Stimulated activated naive CD8-positive, alpha-beta T cell treated with anti-CD3 and anti-CD28 coated beads, Interleukin-15, Interleukin-2, amounts not matched to agents 100 ng/mL and 50 ng/mL, for 24 hours (primary cell): ENCODE data around the gene PRKCB.
A peak's percentile ranks its signal among the peaks of the same experiment; 100 is the strongest.

Experiments
- H3K27ac Mint-ChIP-seq: one replicate; pipeline ENCODE4 v1.8.0; 2021; ENCODE audit warnings: mild to moderate bottlenecking, mixed read lengths
- H3K27me3 Mint-ChIP-seq: one replicate; pipeline ENCODE4 v1.8.0; 2021; ENCODE audit warnings: mixed read lengths
- H3K36me3 Mint-ChIP-seq: one replicate; pipeline ENCODE4 v1.8.0; 2021; ENCODE audit warnings: low read depth, mixed read lengths
- H3K4me1 Mint-ChIP-seq: one replicate; pipeline ENCODE4 v1.8.0; 2021; ENCODE audit warnings: low read depth, mixed read lengths
- H3K4me3 Mint-ChIP-seq: one replicate; pipeline ENCODE4 v1.8.0; 2021; ENCODE audit warnings: mild to moderate bottlenecking, mixed read lengths
- H3K9me3 Mint-ChIP-seq: one replicate; pipeline ENCODE4 v1.8.0; 2021; ENCODE audit warnings: mixed read lengths

Gene PRKCB

DNA sequence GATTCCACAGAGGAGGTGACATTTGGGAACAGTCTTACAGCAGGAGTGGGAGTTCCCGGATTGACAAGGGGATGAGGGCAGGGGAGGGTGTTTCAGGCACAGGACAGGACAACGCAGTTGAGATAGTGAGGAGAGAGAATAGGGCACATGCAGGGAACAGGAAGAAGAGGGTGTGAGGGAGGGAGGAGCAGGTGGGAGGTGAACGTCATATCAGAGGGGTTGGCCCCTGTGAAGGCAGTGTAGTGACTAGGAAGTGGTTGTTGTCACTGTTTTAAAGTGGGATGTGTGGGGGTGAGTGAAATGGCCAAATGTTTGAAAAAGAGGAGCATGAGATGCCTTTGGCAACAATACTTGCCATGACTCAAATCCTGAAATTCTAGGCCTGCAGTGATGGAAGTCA lies 12.2 kb downstream of the PRKCB start:
- peaks cover 72% of the 10 kb centered on the region for H3K36me3 Mint-ChIP-seq
- no peaks in the 10 kb centered on the region for H3K9me3 Mint-ChIP-seq
- peak overlapping the region; percentile 59 for H3K4me3 Mint-ChIP-seq
- H3K27ac Mint-ChIP-seq: peak overlapping the region; percentile 86
- H3K4me1 Mint-ChIP-seq: peaks cover 96% of the 10 kb centered on the region
- H3K27me3 Mint-ChIP-seq: no peaks in the 10 kb centered on the region

DNA sequence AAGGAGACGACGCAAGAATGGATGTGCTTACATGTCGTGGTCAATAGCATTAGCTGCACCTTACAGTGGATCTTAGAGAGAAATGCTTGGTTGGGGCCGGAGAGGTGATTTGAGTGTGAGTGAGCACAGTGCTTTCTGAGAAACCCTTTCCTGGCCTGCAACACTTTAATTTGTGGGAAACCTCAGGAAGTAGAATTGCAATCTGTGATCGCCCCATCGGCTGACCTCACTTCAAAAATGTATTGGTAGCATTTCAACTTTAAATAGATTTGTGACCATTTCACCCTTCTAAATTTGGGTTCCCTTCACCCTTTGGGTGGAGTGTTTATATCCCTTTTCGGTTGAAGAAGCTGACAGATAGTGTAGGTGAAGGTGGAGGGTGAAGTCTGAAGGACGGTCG lies 13.2 kb downstream of the PRKCB start:
- Mint-ChIP-seq H3K9me3 (no peaks in the 10 kb centered on the region), H3K27me3 (no peaks in the 10 kb centered on the region), H3K27ac (peak overlapping the region; percentile 86), H3K4me1 (peaks cover 96% of the 10 kb centered on the region), H3K4me3 (peak overlapping the region; percentile 59), H3K36me3 (peaks cover 77% of the 10 kb centered on the region)

DNA sequence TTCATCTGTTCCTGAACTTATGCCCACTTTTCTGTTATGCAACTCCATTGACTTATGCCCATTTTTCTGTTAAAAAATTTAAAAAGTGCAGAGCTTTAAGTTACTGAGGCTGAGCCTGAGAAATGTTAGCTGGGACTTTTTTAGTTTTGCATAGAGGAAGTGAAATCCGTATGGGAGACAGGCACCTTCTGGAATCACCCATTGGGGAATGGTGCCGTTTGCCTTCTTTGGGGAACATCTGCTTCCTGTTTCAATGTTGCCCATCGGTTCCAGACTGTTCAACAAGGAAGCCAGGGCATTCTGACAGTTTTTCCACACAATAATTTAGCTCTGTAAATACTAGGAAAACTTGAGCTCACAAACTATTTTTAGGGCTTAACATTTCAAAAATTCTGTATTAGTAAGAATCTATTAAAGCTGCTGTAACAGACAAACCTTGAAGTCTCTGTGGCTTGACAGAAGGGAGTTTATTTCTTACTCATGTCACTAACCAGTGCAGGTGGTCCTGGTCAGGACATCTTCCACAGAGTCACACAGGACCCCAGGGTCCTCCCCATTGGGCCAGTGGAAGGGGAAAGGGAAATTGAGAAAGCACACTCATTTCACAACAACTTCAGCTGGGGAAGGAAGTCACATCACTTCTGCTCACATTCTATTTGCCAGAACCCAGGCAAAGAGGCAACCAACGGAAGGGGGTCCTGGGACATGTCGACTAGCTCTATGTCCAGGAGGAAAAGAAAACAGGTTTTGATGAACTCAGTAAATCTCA lies 17.2 kb downstream of the PRKCB start:
- no peaks in the 10 kb centered on the region for H3K27me3 Mint-ChIP-seq
- H3K4me1 Mint-ChIP-seq: peaks cover 97% of the 10 kb centered on the region
- peak overlapping the region; percentile 30 for H3K4me3 Mint-ChIP-seq
- H3K27ac Mint-ChIP-seq: peak overlapping the region; percentile 86
- peaks cover 58% of the 10 kb centered on the region for H3K36me3 Mint-ChIP-seq
- H3K9me3 Mint-ChIP-seq: no peaks in the 10 kb centered on the region

DNA sequence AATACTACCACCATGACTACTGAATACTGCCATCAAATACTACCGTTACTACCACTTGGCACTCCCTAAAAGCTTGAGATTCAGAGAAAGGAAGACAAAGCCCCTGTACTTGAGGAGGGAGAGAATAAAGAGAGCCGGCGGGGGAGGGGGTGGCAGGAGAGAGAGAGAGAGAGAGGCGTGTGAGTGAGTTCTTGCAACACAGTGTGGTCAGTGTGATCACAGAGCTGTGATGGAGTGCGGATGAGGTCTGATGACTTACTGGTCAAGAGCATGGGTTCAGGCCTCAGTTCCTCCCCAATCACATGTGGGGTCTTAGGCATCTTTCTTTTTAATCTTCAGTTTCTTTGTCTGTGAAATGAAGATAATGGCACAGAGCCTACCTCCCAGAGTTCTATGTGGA lies 19.2 kb downstream of the PRKCB start:
- Mint-ChIP-seq H3K4me1 (peaks cover 98% of the 10 kb centered on the region), H3K27ac (no peak overlapping the region), H3K4me3 (no peak overlapping the region), H3K9me3 (no peaks in the 10 kb centered on the region), H3K36me3 (peaks cover 40% of the 10 kb centered on the region), H3K27me3 (no peaks in the 10 kb centered on the region)

DNA sequence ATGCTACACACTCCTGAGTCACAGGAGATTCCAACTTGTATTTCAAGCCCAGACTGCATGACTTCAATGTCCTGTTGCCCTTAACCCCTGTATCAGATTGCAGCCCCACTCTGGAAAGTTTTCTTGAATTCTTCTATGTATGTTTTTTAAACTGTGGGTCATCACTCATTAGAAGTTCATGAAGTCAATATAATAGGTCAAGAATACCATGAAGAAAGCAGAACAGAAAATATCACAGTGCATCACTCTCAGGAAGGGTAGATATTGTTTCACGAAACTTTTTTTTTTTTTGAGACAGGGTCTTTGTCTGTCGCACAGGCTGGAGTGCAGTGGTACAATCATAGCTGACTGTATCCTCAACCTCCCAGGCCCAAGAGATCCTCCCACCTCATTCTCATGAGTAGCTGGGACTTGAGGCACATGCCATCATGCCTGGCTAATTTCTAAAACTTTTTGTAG lies 20.5 kb downstream of the PRKCB start:
- Mint-ChIP-seq H3K27ac (peak overlapping the region; percentile 57), H3K4me1 (peaks cover 95% of the 10 kb centered on the region), H3K36me3 (peaks cover 35% of the 10 kb centered on the region), H3K27me3 (no peaks in the 10 kb centered on the region), H3K4me3 (no peak overlapping the region), H3K9me3 (no peaks in the 10 kb centered on the region)

DNA sequence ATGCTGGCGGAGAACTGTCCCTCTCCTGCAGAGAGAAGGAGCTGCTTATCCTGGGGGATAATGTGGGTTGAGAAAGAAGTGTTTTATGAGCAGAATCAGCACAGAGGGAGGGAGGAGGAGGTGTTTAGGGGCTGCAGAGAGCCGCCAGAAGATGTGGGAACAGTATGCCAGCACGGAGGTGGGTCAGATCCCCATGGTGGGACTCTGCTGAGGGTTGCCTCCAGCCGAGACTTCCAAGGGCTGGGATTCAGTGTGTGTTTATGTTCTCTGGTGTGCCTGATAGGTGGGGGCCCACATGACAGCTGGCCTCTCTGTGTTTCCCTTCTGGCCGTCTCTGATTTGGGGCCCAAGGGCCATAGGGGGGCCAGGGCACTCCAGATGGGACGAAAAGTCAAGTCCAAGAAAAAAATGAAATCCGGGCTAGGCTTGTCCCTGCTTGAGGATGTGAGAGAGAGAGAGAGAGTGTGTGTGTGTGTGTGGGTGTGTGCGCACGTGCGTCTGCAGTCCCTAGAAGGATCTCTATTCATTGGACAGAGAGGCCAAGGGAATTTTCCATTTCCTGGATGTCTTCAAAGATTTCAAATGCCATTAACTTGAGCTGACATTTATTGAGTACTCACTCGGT lies 21.6 kb downstream of the PRKCB start:
- Mint-ChIP-seq H3K9me3 (no peaks in the 10 kb centered on the region), H3K27ac (peak overlapping the region; percentile 53), H3K4me1 (peaks cover 95% of the 10 kb centered on the region), H3K36me3 (peaks cover 27% of the 10 kb centered on the region), H3K4me3 (peak overlapping the region; percentile 6), H3K27me3 (no peaks in the 10 kb centered on the region)

DNA sequence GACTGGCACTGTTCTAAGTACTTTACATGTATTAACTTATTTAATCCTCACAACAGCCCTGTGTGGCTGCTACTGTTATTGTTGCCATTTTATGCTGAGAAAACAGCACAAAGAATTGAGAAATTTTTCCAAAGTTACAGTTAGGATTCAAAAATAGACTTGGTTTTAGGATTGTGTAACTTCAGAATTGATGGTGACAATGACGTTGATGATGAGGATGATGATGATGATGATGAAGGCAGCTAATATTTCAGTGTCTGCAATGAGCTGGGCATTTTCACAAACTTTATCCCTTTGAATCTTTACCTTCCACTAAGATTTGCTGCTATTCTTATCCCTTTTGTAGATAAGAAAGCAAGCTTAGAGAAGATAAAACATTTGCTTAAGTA lies 22.1 kb downstream of the PRKCB start:
- peaks cover 93% of the 10 kb centered on the region for H3K4me1 Mint-ChIP-seq
- peak overlapping the region; percentile 53 for H3K27ac Mint-ChIP-seq
- H3K27me3 Mint-ChIP-seq: no peaks in the 10 kb centered on the region
- peak overlapping the region; percentile 6 for H3K4me3 Mint-ChIP-seq
- peaks cover 24% of the 10 kb centered on the region for H3K36me3 Mint-ChIP-seq
- no peaks in the 10 kb centered on the region for H3K9me3 Mint-ChIP-seq

DNA sequence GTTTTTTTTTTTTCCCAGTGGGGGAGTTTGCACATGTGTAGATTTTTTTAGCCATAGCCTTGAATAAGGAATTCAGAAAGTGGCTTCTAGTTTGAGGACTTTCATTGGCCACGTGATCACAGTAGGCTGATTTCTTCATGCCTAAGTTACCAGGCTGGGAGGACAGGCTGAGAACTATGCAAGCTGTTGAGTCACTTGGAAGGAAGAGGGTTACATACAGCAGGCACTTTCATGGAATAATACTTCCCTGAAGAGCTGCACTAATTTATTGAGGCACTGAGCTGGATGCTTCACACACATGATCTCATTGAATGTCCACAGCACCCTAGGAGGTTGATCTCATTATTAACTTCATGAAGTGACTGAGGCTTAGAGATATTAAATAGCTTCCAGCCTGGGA lies 22.8 kb downstream of the PRKCB start:
- Mint-ChIP-seq H3K4me3 (no peak overlapping the region), H3K27ac (peak overlapping the region; percentile 53), H3K4me1 (peaks cover 92% of the 10 kb centered on the region), H3K27me3 (no peaks in the 10 kb centered on the region), H3K36me3 (peaks cover 19% of the 10 kb centered on the region), H3K9me3 (no peaks in the 10 kb centered on the region)

DNA sequence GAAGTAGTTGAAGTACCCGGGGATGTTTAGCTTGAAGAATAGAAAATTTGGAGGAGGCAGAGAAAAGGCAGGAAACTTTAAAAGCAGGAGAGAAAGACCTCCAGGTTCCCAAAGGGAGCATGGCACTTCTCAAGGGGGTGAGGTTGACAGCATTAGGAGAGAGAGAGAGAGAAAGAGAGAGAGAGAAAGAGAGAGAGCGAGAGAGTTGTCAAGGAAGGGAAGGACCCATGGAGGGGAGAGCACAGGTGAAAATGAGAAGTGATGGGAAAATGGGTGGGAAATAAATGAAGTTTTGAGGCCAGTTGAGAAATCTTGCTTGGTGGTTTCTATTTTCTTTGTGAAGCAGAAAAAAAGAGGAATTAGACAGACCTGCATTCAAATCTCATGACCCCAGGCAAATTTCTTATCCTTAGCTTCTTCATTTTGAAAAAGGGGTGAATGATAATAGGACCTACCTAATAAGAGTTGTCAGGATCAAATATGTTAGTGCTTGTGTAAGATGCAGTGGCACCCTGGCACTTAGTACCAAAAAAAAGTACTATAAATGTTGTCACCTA lies 24.0 kb downstream of the PRKCB start:
- Mint-ChIP-seq H3K36me3 (peaks cover 9% of the 10 kb centered on the region), H3K9me3 (no peaks in the 10 kb centered on the region), H3K27me3 (no peaks in the 10 kb centered on the region), H3K27ac (peak overlapping the region; percentile 49), H3K4me1 (peaks cover 92% of the 10 kb centered on the region), H3K4me3 (peak overlapping the region; percentile 26)

DNA sequence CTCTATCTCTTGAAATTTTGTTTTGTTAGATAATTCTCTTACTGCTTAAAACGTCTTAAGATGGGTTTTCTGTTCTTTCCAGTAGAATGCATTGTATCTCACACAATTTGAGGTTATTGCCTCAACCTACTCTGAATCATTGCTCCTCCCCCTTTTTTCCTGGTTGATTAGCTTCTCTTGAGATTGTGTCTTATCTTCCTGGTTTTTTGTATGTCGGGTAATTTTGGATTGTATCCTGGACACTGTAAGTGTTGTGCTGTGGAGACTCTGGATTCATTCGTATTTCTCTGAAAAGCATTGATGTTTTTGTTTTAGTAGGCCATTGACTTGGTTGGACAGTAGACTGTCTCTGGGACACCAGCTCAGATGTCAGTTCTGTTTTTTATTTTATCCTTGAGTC lies 26.1 kb downstream of the PRKCB start:
- H3K36me3 Mint-ChIP-seq: peaks cover 4% of the 10 kb centered on the region
- no peak overlapping the region for H3K4me3 Mint-ChIP-seq
- H3K27me3 Mint-ChIP-seq: no peaks in the 10 kb centered on the region
- peaks cover 90% of the 10 kb centered on the region for H3K4me1 Mint-ChIP-seq
- H3K9me3 Mint-ChIP-seq: no peaks in the 10 kb centered on the region
- H3K27ac Mint-ChIP-seq: peak overlapping the region; percentile 2

DNA sequence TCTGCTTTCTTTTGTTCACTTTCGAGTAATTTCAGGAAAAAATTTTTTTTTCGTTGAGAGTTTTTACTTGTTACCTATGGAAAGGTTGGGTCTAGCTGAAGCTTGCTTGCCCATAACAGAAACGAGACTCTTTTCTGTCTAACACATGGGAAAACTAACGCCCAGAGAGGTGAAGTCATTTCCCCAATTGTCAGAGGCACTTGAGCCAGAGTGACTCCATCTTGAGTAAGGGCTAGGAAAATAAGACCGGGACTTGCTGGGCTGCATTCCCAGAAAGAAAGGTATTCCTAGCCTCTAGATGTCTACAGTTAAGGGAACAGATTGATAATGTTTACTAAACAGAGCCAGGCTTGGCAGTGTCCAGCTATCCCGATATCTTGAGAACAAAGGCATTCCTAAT lies 26.8 kb downstream of the PRKCB start:
- H3K27me3 Mint-ChIP-seq: no peaks in the 10 kb centered on the region
- no peak overlapping the region for H3K4me3 Mint-ChIP-seq
- peaks cover 90% of the 10 kb centered on the region for H3K4me1 Mint-ChIP-seq
- no peaks in the 10 kb centered on the region for H3K9me3 Mint-ChIP-seq
- H3K36me3 Mint-ChIP-seq: peaks cover 4% of the 10 kb centered on the region
- peak overlapping the region; percentile 21 for H3K27ac Mint-ChIP-seq

DNA sequence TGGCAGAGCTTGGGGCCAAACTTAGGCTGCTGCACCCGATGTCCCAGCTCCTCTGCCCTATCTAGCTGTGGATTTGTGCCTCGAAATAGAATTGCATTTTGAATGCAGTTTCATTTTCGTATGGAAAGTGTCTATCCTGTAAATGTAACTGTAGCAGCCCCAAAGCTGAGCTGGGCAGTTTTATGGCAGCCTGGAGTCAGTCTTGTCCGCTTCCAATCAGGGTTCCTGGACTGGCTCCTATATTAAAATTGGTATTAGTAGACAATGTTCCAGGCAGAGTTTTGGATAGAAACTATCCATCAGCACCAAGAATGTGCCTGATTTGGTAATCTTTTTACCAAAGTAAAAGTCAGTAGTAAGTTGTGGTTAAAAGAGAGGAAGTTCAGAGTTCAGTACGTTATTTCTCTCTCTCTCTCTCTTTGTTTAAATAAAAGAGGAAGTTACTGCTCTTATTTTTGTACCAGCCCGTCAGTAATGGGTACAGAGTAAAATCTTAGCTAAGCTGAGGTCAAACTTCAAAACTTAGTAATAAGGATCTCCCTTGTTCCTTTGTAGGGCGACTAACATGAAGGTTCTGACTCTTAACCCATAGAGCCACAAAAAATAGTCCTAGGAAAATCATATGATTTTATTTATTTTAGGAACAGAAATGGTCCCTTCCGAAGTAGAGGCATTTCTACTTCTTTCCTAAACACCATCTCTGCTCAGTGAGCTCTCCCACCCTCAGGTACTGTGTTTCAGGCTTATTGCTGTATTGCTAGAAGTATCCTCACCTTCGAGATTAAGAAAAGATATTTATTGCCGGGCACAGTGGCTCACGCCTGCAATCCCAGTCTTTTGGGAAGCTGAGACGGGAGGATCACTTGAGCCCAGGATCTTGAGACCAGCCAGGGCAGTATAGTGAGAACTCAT lies 28.0 kb downstream of the PRKCB start:
- peaks cover 12% of the 10 kb centered on the region for H3K36me3 Mint-ChIP-seq
- H3K4me1 Mint-ChIP-seq: peaks cover 90% of the 10 kb centered on the region
- H3K9me3 Mint-ChIP-seq: no peaks in the 10 kb centered on the region
- H3K27ac Mint-ChIP-seq: peak overlapping the region; percentile 94
- H3K27me3 Mint-ChIP-seq: no peaks in the 10 kb centered on the region
- H3K4me3 Mint-ChIP-seq: peak overlapping the region; percentile 86

DNA sequence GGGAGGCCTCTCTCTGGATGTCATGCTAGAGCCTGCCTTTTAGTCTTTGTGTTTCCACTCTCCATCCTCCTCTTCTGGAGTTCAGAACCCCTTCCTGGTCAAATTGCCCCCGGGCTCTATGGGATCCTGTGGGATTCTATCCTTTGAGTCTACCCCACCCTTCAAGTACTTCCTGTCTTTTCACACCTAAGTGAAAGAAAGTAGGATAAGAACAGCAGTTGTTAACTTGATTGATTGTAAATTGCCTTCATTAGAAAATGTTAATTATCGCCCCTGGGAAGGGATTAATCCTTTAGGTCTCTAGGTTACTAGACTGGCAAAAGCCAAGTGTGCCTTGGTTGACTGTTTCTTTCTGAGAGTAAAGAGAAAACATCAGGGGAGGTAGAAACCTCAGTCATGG lies 30.1 kb downstream of the PRKCB start:
- H3K36me3 Mint-ChIP-seq: peaks cover 13% of the 10 kb centered on the region
- peak overlapping the region; percentile 65 for H3K27ac Mint-ChIP-seq
- no peaks in the 10 kb centered on the region for H3K27me3 Mint-ChIP-seq
- no peak overlapping the region for H3K4me3 Mint-ChIP-seq
- peaks cover 90% of the 10 kb centered on the region for H3K4me1 Mint-ChIP-seq
- H3K9me3 Mint-ChIP-seq: no peaks in the 10 kb centered on the region

DNA sequence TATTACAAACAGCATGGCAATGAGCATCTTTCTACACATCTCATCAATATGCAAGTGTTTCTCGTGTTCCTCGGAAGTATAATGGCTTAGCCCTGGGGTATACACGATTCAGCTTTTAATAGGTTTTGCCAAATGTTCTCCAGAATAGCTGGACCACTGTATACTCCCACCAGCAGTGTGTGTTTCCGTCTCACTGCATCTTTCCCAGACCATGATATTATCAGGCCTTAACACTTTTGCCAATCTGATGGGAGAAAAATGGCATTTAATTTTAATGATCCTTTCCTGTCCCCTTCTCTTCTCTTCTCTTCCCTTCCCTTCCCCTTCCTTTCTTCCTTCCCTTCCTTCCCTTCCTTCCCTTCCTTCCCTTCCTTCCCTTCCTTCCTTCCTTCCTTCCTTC lies 30.8 kb downstream of the PRKCB start:
- Mint-ChIP-seq H3K36me3 (peaks cover 13% of the 10 kb centered on the region), H3K4me1 (peaks cover 90% of the 10 kb centered on the region), H3K4me3 (no peak overlapping the region), H3K27ac (no peak overlapping the region), H3K27me3 (no peaks in the 10 kb centered on the region), H3K9me3 (no peaks in the 10 kb centered on the region)

DNA sequence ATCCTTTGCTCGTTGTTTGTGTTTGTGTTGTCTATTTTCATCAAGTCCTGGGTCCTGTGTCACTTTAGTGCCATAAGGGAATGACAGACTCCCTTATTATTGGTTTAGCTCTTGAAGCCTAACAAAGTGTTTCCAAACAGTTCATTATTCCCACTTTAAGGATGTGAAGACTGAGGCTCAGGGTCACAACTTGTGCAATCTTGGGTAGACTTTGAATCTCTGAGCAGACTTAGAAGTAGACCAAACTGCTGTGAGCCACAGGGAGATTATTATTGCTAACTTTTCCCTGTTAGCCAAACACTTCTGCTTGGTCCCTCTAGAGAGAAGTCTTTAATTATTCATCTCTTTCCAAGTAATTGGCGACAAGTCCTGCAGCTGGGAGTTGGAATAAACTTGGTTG lies 31.8 kb downstream of the PRKCB start:
- H3K27me3 Mint-ChIP-seq: no peaks in the 10 kb centered on the region
- no peaks in the 10 kb centered on the region for H3K9me3 Mint-ChIP-seq
- H3K4me1 Mint-ChIP-seq: peaks cover 84% of the 10 kb centered on the region
- H3K27ac Mint-ChIP-seq: no peak overlapping the region
- no peak overlapping the region for H3K4me3 Mint-ChIP-seq
- H3K36me3 Mint-ChIP-seq: peaks cover 16% of the 10 kb centered on the region
